Neural progenitor cell (in vitro differentiated cells): ENCODE measurements around the gene SSNA1. TPM values are rescaled to one million over a fixed set of nuclear protein-coding genes. Genes with fewer than 3 reads are reported as not detected.
A peak's percentile ranks its signal among the peaks of the same experiment; 100 is the strongest.

Experiments used
- DNase-seq: peaks from one replicate; pipeline ENCODE4 v3.0.0-alpha.2; 2016; ENCODE audit warnings: low spot score
- H2AFZ ChIP-seq: fragments of 200-600 bp; sonication (generic); replicated peaks from 2 replicates; pipeline ENCODE4 v1.6.1; 2016; ENCODE audit warnings: antibody characterized with exemption
- H3F3A ChIP-seq: fragments of 200-600 bp; sonication (generic); 2 replicates; pipeline ENCODE4 v1.6.1; 2016; ENCODE audit warnings: antibody characterized with exemption, low read depth
- H3K27ac ChIP-seq: fragments of 200-600 bp; sonication (generic); 2 replicates; pipeline ENCODE4 v1.5.1; 2016; ENCODE audit warnings: mild to moderate bottlenecking
- H3K27me3 ChIP-seq: fragments of 200-600 bp; sonication (generic); 2 replicates; pipeline ENCODE4 v1.6.1; 2016; ENCODE audit warnings: mild to moderate bottlenecking, moderate library complexity
- H3K36me3 ChIP-seq: fragments of 200-600 bp; sonication (generic); 2 replicates; pipeline ENCODE4 v1.5.1; 2016
- H3K4me1 ChIP-seq: fragments of 200-600 bp; sonication (generic); 2 replicates; pipeline ENCODE4 v1.6.1; 2016; ENCODE audit warnings: mixed run types
- H3K4me2 ChIP-seq: fragments of 200-600 bp; sonication (generic); 2 replicates; pipeline ENCODE4 v1.6.1; 2016
- H3K4me3 ChIP-seq: fragments of 200-600 bp; sonication (generic); 2 replicates; pipeline ENCODE4 v1.5.1; 2016
- H3K79me2 ChIP-seq: fragments of 200-600 bp; sonication (generic); 2 replicates; pipeline ENCODE4 v1.6.1; 2016; ENCODE audit warnings: low read depth
- H3K9ac ChIP-seq: fragments of 200-600 bp; sonication (generic); 2 replicates; pipeline ENCODE4 v1.6.1; 2016
- H3K9me3 ChIP-seq: fragments of 200-600 bp; sonication (generic); 2 replicates; pipeline ENCODE4 v1.5.1; 2016; ENCODE audit warnings: low read depth
- H4K20me1 ChIP-seq: fragments of 200-600 bp; sonication (generic); 2 replicates; pipeline ENCODE4 v1.6.1; 2016; ENCODE audit warnings: low read depth
- H3K27ac Mint-ChIP-seq: 3 replicates; pipeline ENCODE4 v1.8.0; 2021; ENCODE audit warnings: mixed read lengths
- H3K27me3 Mint-ChIP-seq: 2 replicates; pipeline ENCODE4 v1.8.0; 2022; ENCODE audit warnings: low read depth, mild to moderate bottlenecking, inconsistent platforms, moderate library complexity, mixed read lengths; ENCODE audit not compliant: insufficient read depth
- H3K36me3 Mint-ChIP-seq: 3 replicates; pipeline ENCODE4 v1.8.0; 2021; ENCODE audit warnings: mixed read lengths
- H3K4me1 Mint-ChIP-seq: 3 replicates; pipeline ENCODE4 v1.8.0; 2021; ENCODE audit warnings: mixed read lengths
- H3K4me3 Mint-ChIP-seq: 3 replicates; pipeline ENCODE4 v1.8.0; 2021; ENCODE audit warnings: mild to moderate bottlenecking, moderate library complexity, mixed read lengths
- H3K9me3 Mint-ChIP-seq: 3 replicates; pipeline ENCODE4 v1.8.0; 2020; ENCODE audit warnings: mixed read lengths
- CTCF ChIP-seq: fragments of 200-600 bp; sonication (generic); IDR thresholded peaks from 2 replicates; pipeline ENCODE4 v1.5.1; 2017; ENCODE audit warnings: antibody characterized with exemption, mild to moderate bottlenecking
- EZH2 ChIP-seq: fragments of 200-600 bp; sonication (generic); IDR thresholded peaks from 2 replicates; pipeline ENCODE4 v1.6.1; 2017; ENCODE audit warnings: antibody characterized with exemption, mild to moderate bottlenecking, moderate library complexity
- EZH2phosphoT487 ChIP-seq: fragments of 200-600 bp; sonication (generic); IDR thresholded peaks from 2 replicates; pipeline ENCODE4 v1.6.1; 2017; ENCODE audit warnings: antibody characterized with exemption
- total RNA-seq: library from RNA; depleted of rRNA; stranded (reverse); fragments of >200 nt; gene quantifications from 2 replicates; pipeline ENCODE4 v1.2.3, GENCODE V29; 2015; ENCODE audit warnings: low replicate concordance

SSNA1 gene
- total RNA-seq, 1 donor from 2014 or later, result 27.9 TPM

GRCh38 chr9:137212520-137212919, 24.0 kb downstream of the SSNA1 start:
- H3K27ac ChIP-seq, result no peak overlapping the region
- no peaks in the 10 kb centered on the region for H3K79me2 ChIP-seq
- H3K27ac Mint-ChIP-seq, result no peak overlapping the region
- H3K9me3 Mint-ChIP-seq, result no peaks in the 10 kb centered on the region
- H3K9me3 ChIP-seq, result no peaks in the 10 kb centered on the region
- H3K9ac ChIP-seq, result no peak overlapping the region
- no peak overlapping the region for H3K4me3 Mint-ChIP-seq
- H3K27me3 Mint-ChIP-seq, result peaks cover 4% of the 10 kb centered on the region
- H3F3A ChIP-seq, result no peaks in the 10 kb centered on the region
- TF ChIP-seq EZH2phosphoT487, result no peak
- TF ChIP-seq EZH2, result no peak
- no peak for TF ChIP-seq CTCF
- H3K4me1 Mint-ChIP-seq, result no peaks in the 10 kb centered on the region
- no peak for DNase-seq
- peaks cover 2% of the 10 kb centered on the region for H4K20me1 ChIP-seq
- no peaks in the 10 kb centered on the region for H3K27me3 ChIP-seq
- H3K4me2 ChIP-seq, result no peak overlapping the region
- no peaks in the 10 kb centered on the region for H3K36me3 ChIP-seq
- no peaks in the 10 kb centered on the region for H3K4me1 ChIP-seq
- no peak overlapping the region for H3K4me3 ChIP-seq
- no peak overlapping the region for H2AFZ ChIP-seq
- peaks cover 9% of the 10 kb centered on the region for H3K36me3 Mint-ChIP-seq

- H3K27ac Mint-ChIP-seq, result peak overlapping the region; percentile 65
- Histone ChIP-seq H3K36me3 (no peaks in the 10 kb centered on the region), H2AFZ (no peak overlapping the region), H3K27me3 (no peaks in the 10 kb centered on the region), H3F3A (no peaks in the 10 kb centered on the region), H3K9ac (no peak overlapping the region), H3K9me3 (no peaks in the 10 kb centered on the region), H3K27ac (no peak overlapping the region), H3K79me2 (no peaks in the 10 kb centered on the region), H4K20me1 (peaks cover 7% of the 10 kb centered on the region), H3K4me1 (no peaks in the 10 kb centered on the region), H3K4me3 (no peak overlapping the region), H3K4me2 (no peak overlapping the region)
- peaks cover 3% of the 10 kb centered on the region for H3K27me3 Mint-ChIP-seq
- no peak for DNase-seq
- no peaks in the 10 kb centered on the region for H3K4me1 Mint-ChIP-seq
- no peak overlapping the region for H3K4me3 Mint-ChIP-seq
- TF ChIP-seq EZH2 (no peak), EZH2phosphoT487 (no peak), CTCF (no peak)
- H3K36me3 Mint-ChIP-seq, result peaks cover 8% of the 10 kb centered on the region
- no peaks in the 10 kb centered on the region for H3K9me3 Mint-ChIP-seq
Observed at GRCh38 chr9:137213160-137214060, 24.9 kb downstream of the SSNA1 start.

- Mint-ChIP-seq H3K27ac (no peak overlapping the region), H3K4me3 (peak overlapping the region; percentile 67), H3K9me3 (no peaks in the 10 kb centered on the region), H3K27me3 (peaks cover 2% of the 10 kb centered on the region), H3K36me3 (peaks cover 5% of the 10 kb centered on the region), H3K4me1 (no peaks in the 10 kb centered on the region)
- peaks cover 7% of the 10 kb centered on the region for H4K20me1 ChIP-seq
- no peak overlapping the region for H3K9ac ChIP-seq
- no peaks in the 10 kb centered on the region for H3K79me2 ChIP-seq
- H3F3A ChIP-seq, result no peaks in the 10 kb centered on the region
- H3K27ac ChIP-seq, result no peak overlapping the region
- no peaks in the 10 kb centered on the region for H3K36me3 ChIP-seq
- H2AFZ ChIP-seq, result no peak overlapping the region
- DNase-seq, result no peak
- H3K4me3 ChIP-seq, result no peak overlapping the region
- no peak overlapping the region for H3K4me2 ChIP-seq
- H3K27me3 ChIP-seq, result no peaks in the 10 kb centered on the region
- no peak for TF ChIP-seq CTCF
- TF ChIP-seq EZH2phosphoT487, result no peak
- no peak for TF ChIP-seq EZH2
- no peaks in the 10 kb centered on the region for H3K4me1 ChIP-seq
- H3K9me3 ChIP-seq, result no peaks in the 10 kb centered on the region
Observed at GRCh38 chr9:137214620-137215019, 26.1 kb downstream of the SSNA1 start.
